NCI-H748 treated with DMSO at 0.1 percent for 48 hours (cell line): ENCODE measurements around the gene SLC35G1.

ENCODE experiments used
- DNase-seq: peaks from one replicate; lab custom pipeline; 2025; lab: John Stamatoyannopoulos, UW

SLC35G1 gene

GRCh38 chr10:93876381-93876780, 17.4 kb upstream of the SLC35G1 start:
- no peak for DNase-seq

GRCh38 chr10:93879273-93879672, 14.5 kb upstream of the SLC35G1 start:
- no peak for DNase-seq

- no peak for DNase-seq
Observed at GRCh38 chr10:93894516-93895378, 969 bp downstream of the SLC35G1 start.

- DNase-seq = no peak
Observed at GRCh38 chr10:93897070-93897780, 3.4 kb downstream of the SLC35G1 start.

- DNase-seq = no peak
Observed at GRCh38 chr10:93899109-93899508, 5.3 kb downstream of the SLC35G1 start.

GRCh38 chr10:93903051-93903450, 9.3 kb downstream of the SLC35G1 start:
- no peak for DNase-seq

- no peak for DNase-seq
Observed at GRCh38 chr10:93904901-93905300, 11.1 kb downstream of the SLC35G1 start.

GRCh38 chr10:93907059-93907458, 13.3 kb downstream of the SLC35G1 start:
- DNase-seq = no peak

- no peak for DNase-seq
Observed at GRCh38 chr10:93911866-93912265, 18.1 kb downstream of the SLC35G1 start.

- DNase-seq = no peak
Observed at GRCh38 chr10:93912444-93912843, 18.7 kb downstream of the SLC35G1 start.

- no peak for DNase-seq
Observed at GRCh38 chr10:93913706-93914105, 19.9 kb downstream of the SLC35G1 start.

- peak; percentile 73 for DNase-seq
Observed at GRCh38 chr10:93915598-93915997, 21.8 kb downstream of the SLC35G1 start.

GRCh38 chr10:93916257-93917063, 22.7 kb downstream of the SLC35G1 start:
- DNase-seq = peak; percentile 54

- no peak for DNase-seq
Observed at GRCh38 chr10:93917064-93917391, 23.2 kb downstream of the SLC35G1 start.

GRCh38 chr10:93917821-93918220, 24.0 kb downstream of the SLC35G1 start:
- no peak for DNase-seq

- DNase-seq = no peak
Observed at GRCh38 chr10:93921338-93921737, 27.6 kb downstream of the SLC35G1 start.

- DNase-seq = no peak
Observed at GRCh38 chr10:93926613-93927012, 32.8 kb downstream of the SLC35G1 start.

GRCh38 chr10:93938140-93938539, 44.4 kb downstream of the SLC35G1 start:
- DNase-seq = no peak

GRCh38 chr10:93940881-93941280, 47.1 kb downstream of the SLC35G1 start:
- DNase-seq = no peak

GRCh38 chr10:93941606-93942005, 47.8 kb downstream of the SLC35G1 start:
- no peak for DNase-seq

GRCh38 chr10:93945819-93946218, 52.0 kb downstream of the SLC35G1 start:
- no peak for DNase-seq

GRCh38 chr10:93947055-93947454, 53.3 kb downstream of the SLC35G1 start:
- no peak for DNase-seq

GRCh38 chr10:93947524-93947923, 53.7 kb downstream of the SLC35G1 start:
- DNase-seq = no peak
